Measurements from ENCODE around the gene CGREF1. TPM values are rescaled to one million over a fixed set of nuclear protein-coding genes. Genes with fewer than 3 reads are reported as not detected.

CGREF1 gene
- total RNA-seq, 4 donors from 2014 or later, result 2.5 to 5.6 TPM; not detected in 2

- Histone ChIP-seq H3K4me3 (peak overlapping the region in 2 of 4 donors; percentile 66 to 97), H3K27ac (peak overlapping the region in 2 of 4 donors; percentile 95 to 96), H3K36me3 (peaks cover 0 to 32% (median 0%) of the 10 kb centered on the region in 3 donors), H3K4me1 (peaks cover 0 to 45% (median 12%) of the 10 kb centered on the region in 4 donors), H3K9me3 (no peaks in the 10 kb centered on the region), H3K27me3 (no peaks in the 10 kb centered on the region)
- no peak for DNase-seq
- no peak for TF ChIP-seq CTCF (IDR thresholded peaks at IDR 0.05)
- no peak for TF ChIP-seq POLR2A (IDR thresholded peaks at IDR 0.05)
Observed at GRCh38 chr2:27069961-27070618, 48.8 kb downstream of the CGREF1 start.

DNA sequence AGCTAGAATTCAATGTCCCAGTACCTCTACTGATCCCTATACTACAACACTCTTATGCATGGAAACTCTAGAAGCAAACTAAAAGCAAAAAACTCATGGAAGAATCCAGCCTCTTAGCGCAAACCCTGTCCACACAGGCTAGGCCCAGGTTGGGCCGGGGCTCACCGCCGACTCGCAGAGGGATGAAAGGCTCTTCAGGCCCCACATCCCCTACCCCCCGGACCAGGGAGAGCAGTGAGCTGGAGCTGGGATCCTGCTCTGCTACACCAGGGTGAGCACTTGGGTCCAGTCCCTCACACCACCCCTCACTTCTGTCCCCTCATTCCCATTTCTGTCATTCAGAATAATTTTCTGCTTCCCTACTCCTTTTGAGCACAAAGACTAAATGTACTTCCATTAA is 49.5 kb downstream of the CGREF1 start:
- Histone ChIP-seq H3K27ac (no peak overlapping the region), H3K4me3 (no peak overlapping the region)
- TF ChIP-seq POLR2A (IDR thresholded peaks at IDR 0.05) (no peak), CTCF (IDR thresholded peaks at IDR 0.05) (no peak)

GRCh38 chr2:27067385-27067784 is 51.5 kb downstream of the CGREF1 start:
- H3K9me3 ChIP-seq, result no peaks in the 10 kb centered on the region
- H3K36me3 ChIP-seq, result peaks cover 0 to 32% (median 0%) of the 10 kb centered on the region in 3 donors

More for the DNA sequence above, 49.5 kb downstream of the CGREF1 start:
- Histone ChIP-seq H3K27me3 (no peaks in the 10 kb centered on the region), H3K4me1 (peaks cover 0 to 39% (median 11%) of the 10 kb centered on the region in 4 donors), H3K9me3 (no peaks in the 10 kb centered on the region), H3K36me3 (peaks cover 0 to 32% (median 0%) of the 10 kb centered on the region in 3 donors)
- DNase-seq, result peak in 1 of 3 donors; percentile 6

DNA sequence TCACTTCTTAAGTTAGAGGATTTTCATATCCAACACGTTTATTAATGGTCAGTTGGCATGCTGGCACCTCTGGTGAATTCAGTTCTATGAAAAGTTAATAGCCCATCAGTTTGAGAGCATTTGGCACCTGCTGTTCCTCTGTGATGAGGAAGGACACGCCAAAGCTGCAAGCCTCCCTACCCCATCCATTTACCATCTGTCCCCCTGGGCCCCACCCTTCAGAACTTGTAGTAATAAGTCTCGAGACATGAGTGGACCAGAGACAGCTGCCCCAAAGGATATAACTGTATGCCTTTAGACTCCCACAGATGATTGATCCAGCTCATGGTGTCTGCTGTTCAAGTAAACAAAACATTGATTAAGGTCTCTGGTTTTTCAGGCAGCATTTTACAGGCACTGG is 53.8 kb downstream of the CGREF1 start:
- H3K9me3 ChIP-seq, result no peaks in the 10 kb centered on the region
- TF ChIP-seq POLR2A (IDR thresholded peaks at IDR 0.05) (no peak), CTCF (IDR thresholded peaks at IDR 0.05) (no peak)
- peaks cover 0 to 17% (median 1%) of the 10 kb centered on the region in 4 donors for H3K4me1 ChIP-seq
- H3K27me3 ChIP-seq, result no peaks in the 10 kb centered on the region
- H3K4me3 ChIP-seq, result no peak overlapping the region
- DNase-seq, result peak in 1 of 3 donors; percentile 11
- peaks cover 0 to 32% (median 0%) of the 10 kb centered on the region in 3 donors for H3K36me3 ChIP-seq
- H3K27ac ChIP-seq, result no peak overlapping the region

More at GRCh38 chr2:27067385-27067784, 51.5 kb downstream of the CGREF1 start:
- Histone ChIP-seq H3K27ac (no peak overlapping the region), H3K27me3 (no peaks in the 10 kb centered on the region), H3K4me3 (no peak overlapping the region), H3K4me1 (peaks cover 0 to 29% (median 11%) of the 10 kb centered on the region in 4 donors)
- DNase-seq, result peak in 1 of 3 donors; percentile 30
- TF ChIP-seq CTCF (IDR thresholded peaks at IDR 0.05) (no peak), POLR2A (IDR thresholded peaks at IDR 0.05) (no peak)

DNA sequence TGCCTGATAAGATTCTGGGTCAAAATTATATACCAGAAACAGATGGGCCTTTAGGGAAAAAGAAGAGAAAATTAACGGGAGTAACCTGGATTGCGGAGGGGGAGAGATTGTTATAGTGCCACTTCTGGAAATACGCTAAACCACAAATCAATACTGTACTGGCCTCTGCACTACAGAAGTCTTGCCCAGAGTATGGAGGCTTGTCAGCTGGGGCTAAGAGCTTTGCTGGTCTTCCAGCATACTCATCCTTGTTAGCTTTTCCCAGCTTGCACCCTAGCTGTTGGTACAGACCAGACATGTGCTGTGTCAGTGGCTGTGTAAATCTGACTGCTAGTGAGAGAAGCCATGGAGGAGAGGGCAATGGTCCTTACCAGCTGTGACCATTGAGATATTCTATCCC is 58.6 kb downstream of the CGREF1 start:
- H3K36me3 ChIP-seq, result peaks cover 0 to 30% (median 0%) of the 10 kb centered on the region in 3 donors
- no peaks in the 10 kb centered on the region for H3K4me1 ChIP-seq
- no peak overlapping the region for H3K27ac ChIP-seq
- no peaks in the 10 kb centered on the region for H3K27me3 ChIP-seq
- TF ChIP-seq POLR2A (IDR thresholded peaks at IDR 0.05) (no peak), CTCF (IDR thresholded peaks at IDR 0.05) (no peak)
- H3K4me3 ChIP-seq, result no peak overlapping the region
- DNase-seq, result no peak
- H3K9me3 ChIP-seq, result no peaks in the 10 kb centered on the region
